CD4-positive, CD25-positive, alpha-beta regulatory T cell (primary cell): Measurements from ENCODE around the gene GSTA2. TPM values are rescaled to one million over a fixed set of nuclear protein-coding genes. Genes with fewer than 3 reads are reported as not detected.

Experiments used
- ATAC-seq, 2 donors: fragments of 150-1000 bp; cut with Tn5 transposase; one replicate each; pipeline ENCODE4 v1.10.0; 2021; ENCODE audit warnings: low read depth in 2 of 2, moderate number of reproducible peaks in 2 of 2, moderate library complexity in 1 of 2
- DNase-seq, 3 donors: peaks; one replicate each; pipeline versions ENCODE4 v3.0.0 to v3.0.0-alpha.2; 2012 to 2022; ENCODE audit warnings: mixed read lengths in 1 of 3
- H3K27ac ChIP-seq: one replicate; pipeline ENCODE4 v1.7.0; 2013; ENCODE audit warnings: mild to moderate bottlenecking, low read length; ENCODE audit not compliant: insufficient read depth, poor library complexity, severe bottlenecking
- H3K27me3 ChIP-seq: one replicate; pipeline ENCODE4 v1.7.0; 2013; ENCODE audit warnings: low read length; ENCODE audit not compliant: control insufficient read depth, insufficient read depth
- H3K36me3 ChIP-seq: one replicate; pipeline ENCODE4 v1.7.0; 2013; ENCODE audit warnings: mild to moderate bottlenecking, low read length, moderate library complexity; ENCODE audit not compliant: control insufficient read depth, insufficient read depth
- H3K4me1 ChIP-seq: 2 replicates; pipeline ENCODE4 v1.7.0; 2013; ENCODE audit warnings: mild to moderate bottlenecking, low read length; ENCODE audit not compliant: insufficient read depth, control insufficient read depth, poor library complexity, severe bottlenecking
- H3K4me3 ChIP-seq: one replicate; pipeline ENCODE4 v1.7.0; 2013; ENCODE audit warnings: low read depth, mild to moderate bottlenecking, low read length, moderate library complexity
- H3K9me3 ChIP-seq, 2 experiments: 1 replicate in 1 of 2; 2 replicates in 1 of 2; pipeline ENCODE4 v1.7.0; 2013; ENCODE audit warnings: low read length in 2 of 2, mild to moderate bottlenecking in 1 of 2, moderate library complexity in 1 of 2; ENCODE audit not compliant: control insufficient read depth in 2 of 2
- H3K27ac Mint-ChIP-seq, 3 donors: one replicate each; pipeline ENCODE4 v1.8.0; 2020 to 2022; ENCODE audit warnings: mild to moderate bottlenecking in 3 of 3, mixed read lengths in 3 of 3, moderate library complexity in 2 of 3
- H3K27me3 Mint-ChIP-seq: one replicate; pipeline ENCODE4 v1.8.0; 2022; ENCODE audit warnings: mild to moderate bottlenecking, mixed read lengths
- H3K36me3 Mint-ChIP-seq: one replicate; pipeline ENCODE4 v1.8.0; 2020; ENCODE audit warnings: mixed read lengths
- H3K4me1 Mint-ChIP-seq, 4 donors: one replicate each; pipeline ENCODE4 v1.8.0; 2020 to 2022; ENCODE audit warnings: mixed read lengths in 4 of 4, mild to moderate bottlenecking in 1 of 4
- H3K4me3 Mint-ChIP-seq, 4 donors: one replicate each; pipeline ENCODE4 v1.8.0; 2020 to 2022; ENCODE audit warnings: mild to moderate bottlenecking in 4 of 4, mixed read lengths in 4 of 4, moderate library complexity in 3 of 4
- H3K9me3 Mint-ChIP-seq, 7 donors: one replicate each; pipeline ENCODE4 v1.8.0; 2020 to 2022; ENCODE audit warnings: mixed read lengths in 7 of 7, mild to moderate bottlenecking in 3 of 7, moderate library complexity in 2 of 7
- polyA plus RNA-seq, 4 donors: library from polyadenylated mRNA; unstranded; fragments of 300-500 nt; fragmentation: Illumina TruSeq; gene quantifications; one replicate each; pipeline ENCODE4 v1.2.3, GENCODE V29; 2021
- total RNA-seq: library from RNA; stranded (reverse); gene quantifications from one replicate; pipeline ENCODE4 v1.2.3, GENCODE V29; 2022

The GSTA2 gene
- total and polyA plus RNA-seq, 5 donors from 2014 or later = not detected

DNA sequence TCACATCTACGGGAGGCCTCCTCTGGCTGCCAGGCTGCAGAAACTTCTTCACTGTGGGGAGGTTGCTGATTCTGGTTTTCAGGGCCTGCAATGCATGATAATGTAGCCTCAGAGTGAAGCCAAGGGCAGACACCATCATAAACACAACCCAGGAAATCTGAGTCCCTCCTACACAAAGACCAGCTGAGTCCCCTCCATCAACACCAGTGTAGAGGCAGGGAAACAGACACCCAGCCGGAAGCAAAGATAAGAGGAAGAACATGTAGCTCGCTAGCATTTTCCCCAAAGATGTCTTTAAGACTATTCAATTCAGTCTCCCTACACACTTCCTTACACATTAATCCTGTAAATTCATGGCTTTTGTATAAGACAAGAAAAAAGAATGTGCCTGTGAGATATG lies 23.6 kb downstream of the GSTA2 start:
- no peaks in the 10 kb centered on the region for H3K9me3 ChIP-seq
- no peaks in the 10 kb centered on the region for H3K4me1 Mint-ChIP-seq
- H3K27ac ChIP-seq = no peak overlapping the region
- H3K9me3 Mint-ChIP-seq = peaks cover 0 to 4% (median 2%) of the 10 kb centered on the region in 7 donors
- H3K36me3 ChIP-seq = no peaks in the 10 kb centered on the region
- H3K4me3 Mint-ChIP-seq = no peak overlapping the region
- H3K27me3 Mint-ChIP-seq = peaks cover 25% of the 10 kb centered on the region
- H3K36me3 Mint-ChIP-seq = no peaks in the 10 kb centered on the region
- DNase-seq (no peak), ATAC-seq (no peak)
- no peak overlapping the region for H3K4me3 ChIP-seq
- no peak overlapping the region for H3K27ac Mint-ChIP-seq
- no peaks in the 10 kb centered on the region for H3K4me1 ChIP-seq
- peaks cover 5% of the 10 kb centered on the region for H3K27me3 ChIP-seq

DNA sequence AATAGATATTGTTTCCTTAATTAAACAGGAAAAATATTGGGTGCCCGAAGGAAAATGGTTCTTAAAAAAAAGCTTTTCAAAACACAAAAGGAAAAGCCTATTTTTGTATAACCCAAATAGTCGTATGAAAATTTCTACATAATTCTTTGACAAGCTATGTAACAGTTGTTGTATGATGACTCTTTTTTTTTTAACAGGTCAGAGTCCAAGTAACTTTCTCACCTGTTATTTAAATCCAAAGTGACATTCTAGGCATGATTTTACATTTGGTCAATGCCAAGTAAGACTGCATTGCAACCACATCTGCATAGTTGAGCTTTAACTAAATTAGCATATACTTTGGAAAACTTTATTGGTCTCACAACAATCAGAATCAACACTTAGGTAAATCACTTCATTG lies 24.1 kb downstream of the GSTA2 start:
- Histone ChIP-seq H3K9me3 (no peaks in the 10 kb centered on the region), H3K27ac (no peak overlapping the region), H3K4me1 (no peaks in the 10 kb centered on the region), H3K27me3 (peaks cover 5% of the 10 kb centered on the region), H3K4me3 (no peak overlapping the region), H3K36me3 (no peaks in the 10 kb centered on the region)
- H3K27me3 Mint-ChIP-seq = peaks cover 22% of the 10 kb centered on the region
- ATAC-seq = no peak
- H3K27ac Mint-ChIP-seq = no peak overlapping the region
- H3K9me3 Mint-ChIP-seq = peaks cover 0 to 6% (median 2%) of the 10 kb centered on the region in 7 donors
- H3K4me3 Mint-ChIP-seq = no peak overlapping the region
- no peaks in the 10 kb centered on the region for H3K4me1 Mint-ChIP-seq
- no peaks in the 10 kb centered on the region for H3K36me3 Mint-ChIP-seq
- no peak for DNase-seq

GRCh38 chr6:52736145-52736544 lies 27.1 kb downstream of the GSTA2 start:
- Histone ChIP-seq H3K9me3 (no peaks in the 10 kb centered on the region), H3K4me3 (no peak overlapping the region), H3K4me1 (no peaks in the 10 kb centered on the region), H3K27me3 (no peaks in the 10 kb centered on the region), H3K36me3 (no peaks in the 10 kb centered on the region), H3K27ac (no peak overlapping the region)
- Mint-ChIP-seq H3K27me3 (peaks cover 22% of the 10 kb centered on the region), H3K4me3 (no peak overlapping the region), H3K4me1 (no peaks in the 10 kb centered on the region), H3K9me3 (peaks cover 0 to 2% (median 0%) of the 10 kb centered on the region in 7 donors), H3K27ac (no peak overlapping the region), H3K36me3 (no peaks in the 10 kb centered on the region)
- no peak for ATAC-seq
- DNase-seq = no peak

DNA sequence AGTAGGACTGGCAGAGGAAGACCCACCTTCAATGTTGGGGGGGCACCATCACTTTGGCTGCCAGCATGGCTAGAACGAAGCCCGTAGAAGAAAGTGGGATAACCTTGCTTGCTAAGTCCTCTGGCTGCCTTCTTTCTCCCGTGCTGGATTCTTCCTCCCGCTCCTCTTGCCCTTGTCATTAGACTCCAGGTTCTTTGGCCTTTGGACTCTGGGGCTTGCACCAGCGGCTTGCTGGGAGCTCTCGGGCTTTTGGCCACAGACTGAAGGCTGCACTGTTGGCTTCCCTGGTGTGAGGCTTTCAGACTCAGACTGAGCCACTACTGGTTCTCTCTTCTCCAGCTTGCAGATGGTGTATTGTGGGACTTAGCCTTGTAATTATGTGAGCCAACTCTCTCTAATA lies 28.2 kb downstream of the GSTA2 start:
- Mint-ChIP-seq H3K27me3 (peaks cover 23% of the 10 kb centered on the region), H3K27ac (no peak overlapping the region), H3K4me1 (no peaks in the 10 kb centered on the region), H3K4me3 (no peak overlapping the region), H3K36me3 (no peaks in the 10 kb centered on the region), H3K9me3 (peaks cover 0 to 2% (median 0%) of the 10 kb centered on the region in 7 donors)
- ATAC-seq (no peak), DNase-seq (no peak)
- Histone ChIP-seq H3K36me3 (no peaks in the 10 kb centered on the region), H3K27me3 (no peaks in the 10 kb centered on the region), H3K27ac (no peak overlapping the region), H3K4me1 (no peaks in the 10 kb centered on the region), H3K4me3 (no peak overlapping the region), H3K9me3 (no peaks in the 10 kb centered on the region)

GRCh38 chr6:52734072-52734471 lies 29.2 kb downstream of the GSTA2 start:
- no peak overlapping the region for H3K27ac Mint-ChIP-seq
- H3K36me3 Mint-ChIP-seq = no peaks in the 10 kb centered on the region
- H3K27me3 ChIP-seq = no peaks in the 10 kb centered on the region
- peaks cover 17% of the 10 kb centered on the region for H3K27me3 Mint-ChIP-seq
- no peaks in the 10 kb centered on the region for H3K9me3 ChIP-seq
- H3K36me3 ChIP-seq = no peaks in the 10 kb centered on the region
- no peak overlapping the region for H3K4me3 ChIP-seq
- no peak overlapping the region for H3K4me3 Mint-ChIP-seq
- ATAC-seq = no peak
- no peaks in the 10 kb centered on the region for H3K4me1 Mint-ChIP-seq
- DNase-seq = no peak
- H3K4me1 ChIP-seq = no peaks in the 10 kb centered on the region
- H3K9me3 Mint-ChIP-seq = peaks cover 0 to 2% (median 0%) of the 10 kb centered on the region in 7 donors
- no peak overlapping the region for H3K27ac ChIP-seq

GRCh38 chr6:52733172-52733571 lies 30.1 kb downstream of the GSTA2 start:
- Mint-ChIP-seq H3K4me3 (no peak overlapping the region), H3K9me3 (peaks cover 0 to 2% (median 0%) of the 10 kb centered on the region in 7 donors), H3K27ac (no peak overlapping the region), H3K4me1 (no peaks in the 10 kb centered on the region), H3K27me3 (peaks cover 22% of the 10 kb centered on the region), H3K36me3 (no peaks in the 10 kb centered on the region)
- DNase-seq (no peak), ATAC-seq (no peak)
- Histone ChIP-seq H3K9me3 (no peaks in the 10 kb centered on the region), H3K27me3 (no peaks in the 10 kb centered on the region), H3K36me3 (no peaks in the 10 kb centered on the region), H3K4me3 (no peak overlapping the region), H3K27ac (no peak overlapping the region), H3K4me1 (no peaks in the 10 kb centered on the region)

GRCh38 chr6:52731719-52732118 lies 31.6 kb downstream of the GSTA2 start:
- DNase-seq = no peak
- H3K4me1 ChIP-seq = no peaks in the 10 kb centered on the region
- Mint-ChIP-seq H3K9me3 (peaks cover 0 to 2% (median 0%) of the 10 kb centered on the region in 7 donors), H3K4me3 (no peak overlapping the region), H3K36me3 (no peaks in the 10 kb centered on the region), H3K4me1 (no peaks in the 10 kb centered on the region), H3K27ac (no peak overlapping the region), H3K27me3 (peaks cover 17% of the 10 kb centered on the region)
- H3K27ac ChIP-seq = no peak overlapping the region
- no peaks in the 10 kb centered on the region for H3K36me3 ChIP-seq
- no peak overlapping the region for H3K4me3 ChIP-seq
- no peak for ATAC-seq
- no peaks in the 10 kb centered on the region for H3K27me3 ChIP-seq
- H3K9me3 ChIP-seq = no peaks in the 10 kb centered on the region

- Histone ChIP-seq H3K27ac (no peak overlapping the region), H3K4me3 (no peak overlapping the region), H3K4me1 (no peaks in the 10 kb centered on the region), H3K36me3 (no peaks in the 10 kb centered on the region), H3K9me3 (no peaks in the 10 kb centered on the region), H3K27me3 (peaks cover 2% of the 10 kb centered on the region)
- Mint-ChIP-seq H3K27ac (no peak overlapping the region), H3K27me3 (peaks cover 21% of the 10 kb centered on the region), H3K9me3 (peaks cover 0 to under 1% (median 0%) of the 10 kb centered on the region in 7 donors), H3K36me3 (no peaks in the 10 kb centered on the region), H3K4me1 (no peaks in the 10 kb centered on the region), H3K4me3 (no peak overlapping the region)
- ATAC-seq (no peak), DNase-seq (no peak)
Measured at GRCh38 chr6:52729576-52729975, 33.7 kb downstream of the GSTA2 start.
